Gastroesophageal sphincter (tissue), 3 donors: Measurements from ENCODE around the gene CCDC197.

ENCODE experiments used
- CTCF ChIP-seq, 4 experiments: fragments of 200-600 bp in 2 of 4; fragments of 450-650 bp in 2 of 4; sonication (generic) in 1 of 4; IDR thresholded peaks; one replicate each; pipeline ENCODE4 v1.5.1; 2017 to 2019; ENCODE audit warnings: antibody characterized with exemption in 4 of 4, mild to moderate bottlenecking in 2 of 4, moderate library complexity in 2 of 4
- EP300 ChIP-seq: sonication (generic); formaldehyde crosslinking; IDR thresholded peaks from one replicate; pipeline ENCODE4 v1.6.1; 2017; ENCODE audit warnings: antibody characterized with exemption, mild to moderate bottlenecking
- POLR2A ChIP-seq, 2 donors: fragments of 450-650 bp; IDR thresholded peaks; one replicate each; pipeline ENCODE4 v1.6.1; 2017; ENCODE audit warnings: antibody characterized with exemption in 2 of 2, mild to moderate bottlenecking in 2 of 2, moderate library complexity in 1 of 2
- POLR2AphosphoS5 ChIP-seq: sonication (generic); formaldehyde crosslinking; IDR thresholded peaks from one replicate; pipeline ENCODE4 v1.6.1; 2017; ENCODE audit warnings: antibody characterized with exemption

- TF ChIP-seq POLR2AphosphoS5 (no peak), CTCF (IDR thresholded peaks at IDR 0.05) (no peak), EP300 (no peak), POLR2A (IDR thresholded peaks at IDR 0.05) (no peak)
Measured at GRCh38 chr14:94001016-94001415, 3.9 kb downstream of the CCDC197 start.
